ENCODE results near the gene RNF141. TPM values are rescaled to one million over a fixed set of nuclear protein-coding genes. Genes with fewer than 3 reads are reported as not detected.
A peak's percentile ranks its signal among the peaks of the same experiment; 100 is the strongest.

Gene RNF141
- total and polyA plus RNA-seq, 2 experiments from 2014 or later, result 35.9 to 46.9 TPM

DNA sequence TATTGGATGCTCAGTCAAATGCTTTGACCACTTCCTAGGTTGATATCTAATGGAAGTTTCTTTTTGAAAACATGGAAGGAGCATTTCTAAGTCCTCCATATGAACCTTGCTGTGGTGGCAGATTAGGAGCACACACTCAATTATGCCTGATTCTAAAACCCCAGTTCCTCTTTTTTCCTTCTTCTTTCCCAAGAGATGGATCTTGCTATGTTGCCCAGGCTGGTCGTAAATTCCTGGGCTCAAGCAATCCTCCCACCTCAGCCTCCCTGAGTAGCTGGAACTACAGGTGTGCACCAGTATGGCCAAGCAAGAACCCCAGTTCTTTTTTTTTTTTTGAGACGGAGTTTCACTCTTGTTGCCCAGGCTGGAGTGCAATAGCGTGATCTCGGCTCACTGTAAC, 24.5 kb upstream of the RNF141 start:
- H2AFZ ChIP-seq, result no peak overlapping the region
- no peak for TF ChIP-seq EZH2phosphoT487 (IDR thresholded peaks at IDR 0.05; ENCODE audit: insufficient read depth, low read depth)
- no peak for TF ChIP-seq EZH2 (IDR thresholded peaks at IDR 0.05; ENCODE audit: insufficient read depth, poor library complexity, severe bottlenecking)
- in situ Hi-C loops (cut with MboI), result no loop called here
- no peaks in the 10 kb centered on the region for H3F3A ChIP-seq (ENCODE audit: insufficient read depth)
- no peak overlapping the region for H3K4me3 ChIP-seq
- H3K27me3 ChIP-seq (replicated peaks; ENCODE audit: insufficient read depth), result no peaks in the 10 kb centered on the region
- H3K4me1 ChIP-seq (ENCODE audit: insufficient read depth), result no peaks in the 10 kb centered on the region
- DNase-seq, result no peak
- no peak overlapping the region for H3K4me2 ChIP-seq (ENCODE audit: unreplicated experiment)
- no peaks in the 10 kb centered on the region for H3K9me2 ChIP-seq (ENCODE audit: insufficient read depth)
- no peak overlapping the region for H3K27ac ChIP-seq
- no peak overlapping the region for H3K9ac ChIP-seq
- no peaks in the 10 kb centered on the region for H4K20me1 ChIP-seq (ENCODE audit: insufficient read depth)
- H3K36me3 ChIP-seq (ENCODE audit: low read depth), result no peaks in the 10 kb centered on the region
- 95 to 97% methylated on average over 4 of the region's 4 CpGs for WGBS, 2 experiments (ENCODE audit: low coverage in 1 of 2, low lambda C conversion rate in 2 of 2, missing lambda C conversion rate in 2 of 2)
- no peaks in the 10 kb centered on the region for H3K79me2 ChIP-seq (ENCODE audit: insufficient read depth)
- H3K9me3 ChIP-seq (ENCODE audit: low read depth), result no peaks in the 10 kb centered on the region

DNA sequence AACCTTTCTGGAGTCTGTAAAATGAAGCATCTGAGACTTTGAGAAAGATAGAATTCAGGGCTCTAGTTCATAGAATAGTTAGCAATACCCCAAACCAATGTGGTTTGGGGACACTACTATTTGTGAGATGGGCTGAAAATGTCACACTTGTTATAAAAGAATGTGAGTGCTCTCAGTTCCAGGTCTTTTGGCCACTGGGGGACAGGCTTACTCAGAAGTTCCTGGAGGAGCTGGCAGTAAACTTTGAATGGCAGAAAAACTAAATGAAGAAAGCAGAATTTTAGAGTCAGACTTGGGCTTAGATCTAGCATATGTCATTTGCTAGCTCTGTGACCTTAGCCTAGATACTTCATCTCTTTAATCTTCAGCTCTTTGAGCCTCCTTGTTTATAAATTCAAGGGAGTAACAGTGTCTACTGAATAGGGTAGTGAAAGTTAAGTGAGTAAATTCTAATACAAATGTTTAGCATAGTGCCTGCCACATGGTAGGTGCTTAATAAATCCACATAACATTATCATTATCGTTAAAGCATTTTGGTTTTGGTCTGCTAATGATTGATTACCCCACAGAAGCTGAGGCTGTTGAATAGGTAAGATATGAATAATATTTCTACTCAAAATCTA, 23.8 kb upstream of the RNF141 start:
- Histone ChIP-seq H3K9me3 (ENCODE audit: low read depth) (no peaks in the 10 kb centered on the region), H3K27ac (no peak overlapping the region), H3K27me3 (replicated peaks; ENCODE audit: insufficient read depth) (no peaks in the 10 kb centered on the region), H3K36me3 (ENCODE audit: low read depth) (no peaks in the 10 kb centered on the region), H3K9me2 (ENCODE audit: insufficient read depth) (no peaks in the 10 kb centered on the region), H3K4me2 (ENCODE audit: unreplicated experiment) (no peak overlapping the region), H2AFZ (no peak overlapping the region), H3K4me1 (ENCODE audit: insufficient read depth) (no peaks in the 10 kb centered on the region), H3F3A (ENCODE audit: insufficient read depth) (no peaks in the 10 kb centered on the region), H3K79me2 (ENCODE audit: insufficient read depth) (no peaks in the 10 kb centered on the region), H3K4me3 (no peak overlapping the region), H3K9ac (0 out of 2 replicates have a peak overlapping the region, but pooled peaks have one; percentile 5), H4K20me1 (ENCODE audit: insufficient read depth) (no peaks in the 10 kb centered on the region)
- no peak for TF ChIP-seq EZH2phosphoT487 (IDR thresholded peaks at IDR 0.05; ENCODE audit: insufficient read depth, low read depth)
- no peak for TF ChIP-seq EZH2 (IDR thresholded peaks at IDR 0.05; ENCODE audit: insufficient read depth, poor library complexity, severe bottlenecking)
- 30 to 46% methylated on average over 1 of the region's 1 CpG for WGBS, 2 experiments (ENCODE audit: low coverage in 1 of 2, low lambda C conversion rate in 2 of 2, missing lambda C conversion rate in 2 of 2)
- peak; percentile 44 for DNase-seq
- in situ Hi-C loops (cut with MboI), result no loop called here

DNA sequence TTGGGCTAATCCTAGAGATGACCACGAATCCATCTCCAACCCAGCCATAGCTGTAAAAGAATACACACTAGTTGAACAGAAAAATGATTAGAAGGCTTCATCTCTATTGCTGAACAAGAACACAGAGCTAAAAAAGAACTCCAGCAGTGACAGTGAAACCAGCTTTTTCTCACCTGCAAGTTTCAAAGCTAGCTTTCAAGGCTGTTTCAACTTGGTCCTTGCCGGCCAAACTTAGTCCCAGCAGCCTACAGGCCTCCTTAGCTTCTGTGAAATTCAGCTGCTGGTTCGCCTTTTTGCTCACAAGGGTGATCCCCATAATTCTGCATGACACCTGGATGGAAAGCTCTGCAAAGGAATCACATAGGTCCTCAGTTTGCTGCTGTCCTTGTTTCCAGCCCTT, 23.0 kb upstream of the RNF141 start:
- Histone ChIP-seq H2AFZ (no peak overlapping the region), H3K4me2 (ENCODE audit: unreplicated experiment) (no peak overlapping the region), H3K27me3 (replicated peaks; ENCODE audit: insufficient read depth) (no peaks in the 10 kb centered on the region), H3K4me3 (no peak overlapping the region), H3F3A (ENCODE audit: insufficient read depth) (no peaks in the 10 kb centered on the region), H3K9me2 (ENCODE audit: insufficient read depth) (no peaks in the 10 kb centered on the region), H3K9ac (no peak overlapping the region), H3K9me3 (ENCODE audit: low read depth) (no peaks in the 10 kb centered on the region), H4K20me1 (ENCODE audit: insufficient read depth) (no peaks in the 10 kb centered on the region), H3K27ac (no peak overlapping the region), H3K79me2 (ENCODE audit: insufficient read depth) (no peaks in the 10 kb centered on the region), H3K36me3 (ENCODE audit: low read depth) (no peaks in the 10 kb centered on the region), H3K4me1 (ENCODE audit: insufficient read depth) (no peaks in the 10 kb centered on the region)
- TF ChIP-seq EZH2phosphoT487 (IDR thresholded peaks at IDR 0.05; ENCODE audit: insufficient read depth, low read depth) (no peak), EZH2 (IDR thresholded peaks at IDR 0.05; ENCODE audit: insufficient read depth, poor library complexity, severe bottlenecking) (no peak)
- WGBS, 2 experiments (ENCODE audit: low coverage in 1 of 2, low lambda C conversion rate in 2 of 2, missing lambda C conversion rate in 2 of 2), result 67 to 72% methylated on average over 3 of the region's 3 CpGs
- DNase-seq, result no peak
- in situ Hi-C loops (cut with MboI), result no loop called here

DNA sequence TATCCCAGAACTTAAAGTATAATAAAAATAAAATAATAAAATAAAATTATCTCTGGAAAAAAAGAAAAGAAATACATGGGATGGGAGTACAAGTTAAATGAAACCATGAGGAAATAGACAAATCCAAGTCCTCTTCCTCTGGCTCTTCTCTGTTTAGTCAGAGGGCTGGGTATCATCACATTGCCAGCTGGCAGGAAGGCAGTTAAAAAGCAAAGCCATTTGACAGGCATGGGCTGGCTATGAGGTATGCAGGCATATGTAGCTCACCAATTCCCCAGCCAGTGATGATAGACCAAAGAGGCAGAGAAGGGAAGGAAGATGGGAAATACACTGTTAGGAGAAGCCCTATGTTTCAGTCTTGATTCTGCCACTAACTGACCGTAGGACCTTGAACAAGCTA, 21.0 kb upstream of the RNF141 start:
- no peak for TF ChIP-seq EZH2 (IDR thresholded peaks at IDR 0.05; ENCODE audit: insufficient read depth, poor library complexity, severe bottlenecking)
- no peak for TF ChIP-seq EZH2phosphoT487 (IDR thresholded peaks at IDR 0.05; ENCODE audit: insufficient read depth, low read depth)
- DNase-seq, result peak; percentile 23
- in situ Hi-C loops (cut with MboI), result no loop called here

More for the DNA sequence above, 21.0 kb upstream of the RNF141 start:
- no peaks in the 10 kb centered on the region for H4K20me1 ChIP-seq (ENCODE audit: insufficient read depth)
- 88 to 100% methylated on average over 1 of the region's 1 CpG for WGBS, 2 experiments (ENCODE audit: low coverage in 1 of 2, low lambda C conversion rate in 2 of 2, missing lambda C conversion rate in 2 of 2)
- no peaks in the 10 kb centered on the region for H3F3A ChIP-seq (ENCODE audit: insufficient read depth)
- H3K4me1 ChIP-seq (ENCODE audit: insufficient read depth), result no peaks in the 10 kb centered on the region
- H3K9me2 ChIP-seq (ENCODE audit: insufficient read depth), result no peaks in the 10 kb centered on the region
- H3K4me2 ChIP-seq (ENCODE audit: unreplicated experiment), result no peak overlapping the region
- no peaks in the 10 kb centered on the region for H3K79me2 ChIP-seq (ENCODE audit: insufficient read depth)
- H3K36me3 ChIP-seq (ENCODE audit: low read depth), result no peaks in the 10 kb centered on the region
- H3K4me3 ChIP-seq, result no peak overlapping the region
- H2AFZ ChIP-seq, result no peak overlapping the region
- no peaks in the 10 kb centered on the region for H3K9me3 ChIP-seq (ENCODE audit: low read depth)
- H3K27me3 ChIP-seq (replicated peaks; ENCODE audit: insufficient read depth), result no peaks in the 10 kb centered on the region
- no peak overlapping the region for H3K9ac ChIP-seq
- no peak overlapping the region for H3K27ac ChIP-seq

Data from GM23248 (cell line).